ENCODE data around the gene DOK4. TPM values are rescaled to one million over a fixed set of nuclear protein-coding genes. Genes with fewer than 3 reads are reported as not detected.

Gene DOK4
- total and polyA plus RNA-seq, 5 experiments from 2014 or later: 1.8 to 4.8 (median 3.9) TPM

GRCh38 chr16:57489229-57489628, 2.9 kb upstream of the DOK4 start:
- Mint-ChIP-seq H3K36me3 (no peaks in the 10 kb centered on the region), H3K27ac (no peak overlapping the region), H3K4me3 (no peak overlapping the region), H3K4me1 (peaks cover 18 to 31% (median 22%) of the 10 kb centered on the region in 4 donors), H3K9me3 (no peaks in the 10 kb centered on the region), H3K27me3 (no peaks in the 10 kb centered on the region)
- no peak for ATAC-seq
- DNase-seq: no peak
- POLR2A ChIA-PET: interaction anchor here (0.6 to 1.2 kb wide), 2 partner anchors 16 to 48 kb away, joined by 3 to 6 read pairs; partner anchors contain the start of gene CCDC102A

GRCh38 chr16:57486858-57487834, 853 bp upstream of the DOK4 start:
- Mint-ChIP-seq H3K4me3 (peak overlapping the region; percentile 73 to 91 (median 82)), H3K4me1 (peaks cover 18 to 31% (median 22%) of the 10 kb centered on the region in 4 donors), H3K27me3 (no peaks in the 10 kb centered on the region), H3K9me3 (no peaks in the 10 kb centered on the region), H3K36me3 (no peaks in the 10 kb centered on the region), H3K27ac (peak overlapping the region; percentile 35 to 87 (median 66))
- no peak for ATAC-seq
- POLR2A ChIA-PET: interaction anchor here (1.0 to 4.5 kb wide), 5 partner anchors 10 to 55 kb away, joined by 3 to 42 read pairs (median 6); partner anchors contain the start of genes ADGRG5, CCDC102A, CIAPIN1 and COQ9
- DNase-seq: no peak

- ATAC-seq: no peak
- no peak for DNase-seq
- peak overlapping the region in 8 of 10 donors; percentile 37 to 88 (median 74) for H3K27ac Mint-ChIP-seq
- no peaks in the 10 kb centered on the region for H3K9me3 Mint-ChIP-seq
- H3K4me1 Mint-ChIP-seq: peaks cover 21 to 31% (median 22%) of the 10 kb centered on the region in 4 donors
- H3K27me3 Mint-ChIP-seq: peaks cover 0 to 2% (median 0%) of the 10 kb centered on the region in 5 donors
- peak overlapping the region; percentile 83 to 94 (median 88) for H3K4me3 Mint-ChIP-seq
- H3K36me3 Mint-ChIP-seq: no peaks in the 10 kb centered on the region
- POLR2A ChIA-PET: interaction anchor here (0.5 to 4.5 kb wide), 8 partner anchors 12 to 100 kb away, joined by 3 to 42 read pairs (median 6); partner anchors contain the start of genes CCDC102A, CIAPIN1, COQ9 and POLR2C
Observed at GRCh38 chr16:57485091-57485915, 990 bp downstream of the DOK4 start.

- no peak for DNase-seq
- Mint-ChIP-seq H3K36me3 (no peaks in the 10 kb centered on the region), H3K27me3 (peaks cover 0 to 2% (median 0%) of the 10 kb centered on the region in 5 donors), H3K9me3 (no peaks in the 10 kb centered on the region), H3K4me1 (peaks cover 22 to 32% (median 23%) of the 10 kb centered on the region in 4 donors), H3K27ac (peak overlapping the region in 4 of 10 donors; percentile 46 to 74 (median 63)), H3K4me3 (peak overlapping the region in 8 of 10 donors; percentile 9 to 91 (median 66))
- no peak for ATAC-seq
- POLR2A ChIA-PET: interaction anchor here (1.2 to 4.5 kb wide), 3 partner anchors 21 to 53 kb away, joined by 4 to 42 read pairs (median 5); partner anchors contain the start of genes CCDC102A and POLR2C
Observed at GRCh38 chr16:57484515-57485005, 1.7 kb downstream of the DOK4 start.

- Mint-ChIP-seq H3K4me3 (peak overlapping the region in 4 of 10 donors; percentile 9 to 74 (median 50)), H3K27ac (peak overlapping the region in 2 of 10 donors; percentile 38 to 74), H3K9me3 (no peaks in the 10 kb centered on the region), H3K27me3 (peaks cover 0 to 2% (median 0%) of the 10 kb centered on the region in 5 donors), H3K36me3 (peaks cover 0 to 2% (median 0%) of the 10 kb centered on the region in 3 donors), H3K4me1 (peaks cover 24 to 36% (median 27%) of the 10 kb centered on the region in 4 donors)
- POLR2A ChIA-PET: interaction anchor here (1.2 to 1.3 kb wide), 2 partner anchors 9 to 21 kb away, joined by 4 to 5 read pairs; partner anchors contain the start of gene POLR2C
- no peak for ATAC-seq
- DNase-seq: no peak
Observed at GRCh38 chr16:57483725-57484514, 2.4 kb downstream of the DOK4 start.

- Mint-ChIP-seq H3K9me3 (no peaks in the 10 kb centered on the region), H3K27me3 (peaks cover 0 to 2% (median 0%) of the 10 kb centered on the region in 5 donors), H3K27ac (peak overlapping the region in 2 of 10 donors; percentile 51 to 85), H3K4me3 (peak overlapping the region in 2 of 10 donors; percentile 24 to 25), H3K36me3 (peaks cover 0 to 5% (median 0%) of the 10 kb centered on the region in 3 donors), H3K4me1 (peaks cover 24 to 36% (median 31%) of the 10 kb centered on the region in 4 donors)
- DNase-seq: no peak
- POLR2A ChIA-PET: interaction anchor here (0.6 to 1.3 kb wide), 6 partner anchors 8 to 445 kb away, joined by 3 to 5 read pairs (median 4); partner anchors contain the start of genes ADGRG5 and POLR2C
- ATAC-seq: no peak
Observed at GRCh38 chr16:57482845-57483545, 3.3 kb downstream of the DOK4 start.

GRCh38 chr16:57481421-57481820, 4.9 kb downstream of the DOK4 start:
- POLR2A ChIA-PET: interaction anchor here (0.5 to 1.0 kb wide), 2 partner anchors 17 to 40 kb away, joined by 3 read pairs; no protein-coding TSS in a partner anchor

GRCh38 chr16:57480754-57481230, 5.5 kb downstream of the DOK4 start:
- Mint-ChIP-seq H3K27me3 (peaks cover 0 to 2% (median 0%) of the 10 kb centered on the region in 5 donors), H3K27ac (peak overlapping the region in 1 of 10 donors; percentile 73), H3K9me3 (no peaks in the 10 kb centered on the region), H3K36me3 (peaks cover 0 to 5% (median 0%) of the 10 kb centered on the region in 3 donors), H3K4me3 (no peak overlapping the region), H3K4me1 (peaks cover 22 to 35% (median 31%) of the 10 kb centered on the region in 4 donors)
- no peak for ATAC-seq
- POLR2A ChIA-PET: no interaction called here
- no peak for DNase-seq

More at GRCh38 chr16:57481421-57481820, 4.9 kb downstream of the DOK4 start:
- Mint-ChIP-seq H3K27me3 (peaks cover 0 to 2% (median 0%) of the 10 kb centered on the region in 5 donors), H3K36me3 (peaks cover 0 to 5% (median 0%) of the 10 kb centered on the region in 3 donors), H3K9me3 (no peaks in the 10 kb centered on the region), H3K4me1 (peaks cover 21 to 30% (median 28%) of the 10 kb centered on the region in 4 donors), H3K4me3 (no peak overlapping the region), H3K27ac (no peak overlapping the region)
- DNase-seq (no peak), ATAC-seq (no peak)

- DNase-seq: no peak
- H3K4me3 Mint-ChIP-seq: no peak overlapping the region
Observed at GRCh38 chr16:57479976-57480753, 6.1 kb downstream of the DOK4 start.

More at GRCh38 chr16:57479976-57480753, 6.1 kb downstream of the DOK4 start:
- H3K27me3 Mint-ChIP-seq: peaks cover 0 to 2% (median 0%) of the 10 kb centered on the region in 5 donors
- no peaks in the 10 kb centered on the region for H3K9me3 Mint-ChIP-seq
- ATAC-seq: no peak
- peaks cover 0 to 5% (median 0%) of the 10 kb centered on the region in 3 donors for H3K36me3 Mint-ChIP-seq
- POLR2A ChIA-PET: no interaction called here
- H3K27ac Mint-ChIP-seq: peak overlapping the region in 1 of 10 donors; percentile 73
- peaks cover 19 to 30% (median 27%) of the 10 kb centered on the region in 4 donors for H3K4me1 Mint-ChIP-seq
